ENCODE results near the gene WDR33. TPM values are rescaled to one million over a fixed set of nuclear protein-coding genes. Genes with fewer than 3 reads are reported as not detected.

WDR33 gene
- total RNA-seq, 2 experiments from 2014 or later, result 70.7 to 96.6 TPM

DNA sequence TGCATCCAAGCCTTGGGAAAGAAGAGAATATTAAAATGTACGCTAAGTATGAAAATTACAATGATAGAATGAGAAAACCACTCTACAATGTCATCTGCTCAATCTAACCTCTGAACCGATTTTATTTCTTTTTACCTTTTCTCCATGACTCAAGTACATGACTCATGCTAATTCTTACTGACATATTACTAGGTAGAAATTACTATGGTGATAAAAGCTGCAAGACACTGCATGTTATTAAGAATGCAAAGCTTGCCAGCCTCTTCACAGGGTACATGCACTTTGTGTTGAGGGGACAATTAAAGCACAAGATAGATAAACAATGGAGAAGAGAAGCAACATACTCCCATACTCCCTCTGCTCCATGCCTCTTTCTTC is 89.0 kb downstream of the WDR33 start:
- Histone ChIP-seq H3K79me2 (ENCODE audit: insufficient read depth, low read depth, low read length) (no peaks in the 10 kb centered on the region), H3K36me3 (ENCODE audit: insufficient read depth, low read length) (peaks cover 89% of the 10 kb centered on the region), H3K9me2 (ENCODE audit: insufficient read depth, low read length) (no peaks in the 10 kb centered on the region), H3K9me3 (ENCODE audit: low read length) (no peaks in the 10 kb centered on the region), H2AFZ (ENCODE audit: low read length) (no peak overlapping the region), H3K27ac (ENCODE audit: low read depth, low read length, poor library complexity, severe bottlenecking) (no peak overlapping the region), H3K4me1 (ENCODE audit: insufficient read depth, low read length, poor library complexity, severe bottlenecking) (no peaks in the 10 kb centered on the region), H3K4me3 (ENCODE audit: low read depth, low read length, poor library complexity, severe bottlenecking) (no peak overlapping the region), H4K20me1 (ENCODE audit: insufficient read depth, low read length) (no peaks in the 10 kb centered on the region), H3K4me2 (ENCODE audit: low read length) (no peak overlapping the region)
- no peak for DNase-seq (ENCODE audit: low spot score)
- BruUV-seq (replicated peaks), result no TSS peak
- CTCF ChIA-PET (ENCODE audit: unreplicated experiment), result no interaction called here
- no peak for TF ChIP-seq EZH2phosphoT487 (IDR thresholded peaks at IDR 0.05; ENCODE audit: borderline replicate concordance, low read depth, low read length)
- TF ChIP-seq, protein P1, sequence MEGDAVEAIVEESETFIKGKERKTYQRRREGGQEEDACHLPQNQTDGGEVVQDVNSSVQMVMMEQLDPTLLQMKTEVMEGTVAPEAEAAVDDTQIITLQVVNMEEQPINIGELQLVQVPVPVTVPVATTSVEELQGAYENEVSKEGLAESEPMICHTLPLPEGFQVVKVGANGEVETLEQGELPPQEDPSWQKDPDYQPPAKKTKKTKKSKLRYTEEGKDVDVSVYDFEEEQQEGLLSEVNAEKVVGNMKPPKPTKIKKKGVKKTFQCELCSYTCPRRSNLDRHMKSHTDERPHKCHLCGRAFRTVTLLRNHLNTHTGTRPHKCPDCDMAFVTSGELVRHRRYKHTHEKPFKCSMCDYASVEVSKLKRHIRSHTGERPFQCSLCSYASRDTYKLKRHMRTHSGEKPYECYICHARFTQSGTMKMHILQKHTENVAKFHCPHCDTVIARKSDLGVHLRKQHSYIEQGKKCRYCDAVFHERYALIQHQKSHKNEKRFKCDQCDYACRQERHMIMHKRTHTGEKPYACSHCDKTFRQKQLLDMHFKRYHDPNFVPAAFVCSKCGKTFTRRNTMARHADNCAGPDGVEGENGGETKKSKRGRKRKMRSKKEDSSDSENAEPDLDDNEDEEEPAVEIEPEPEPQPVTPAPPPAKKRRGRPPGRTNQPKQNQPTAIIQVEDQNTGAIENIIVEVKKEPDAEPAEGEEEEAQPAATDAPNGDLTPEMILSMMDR (conservative IDR thresholded peaks at IDR 0.05; ENCODE audit: low read length), result no peak
- intact Hi-C loops (cut with micrococcal nuclease; ENCODE audit: unreplicated experiment), result no loop called here
- POLR2A ChIA-PET, result no interaction called here

DNA sequence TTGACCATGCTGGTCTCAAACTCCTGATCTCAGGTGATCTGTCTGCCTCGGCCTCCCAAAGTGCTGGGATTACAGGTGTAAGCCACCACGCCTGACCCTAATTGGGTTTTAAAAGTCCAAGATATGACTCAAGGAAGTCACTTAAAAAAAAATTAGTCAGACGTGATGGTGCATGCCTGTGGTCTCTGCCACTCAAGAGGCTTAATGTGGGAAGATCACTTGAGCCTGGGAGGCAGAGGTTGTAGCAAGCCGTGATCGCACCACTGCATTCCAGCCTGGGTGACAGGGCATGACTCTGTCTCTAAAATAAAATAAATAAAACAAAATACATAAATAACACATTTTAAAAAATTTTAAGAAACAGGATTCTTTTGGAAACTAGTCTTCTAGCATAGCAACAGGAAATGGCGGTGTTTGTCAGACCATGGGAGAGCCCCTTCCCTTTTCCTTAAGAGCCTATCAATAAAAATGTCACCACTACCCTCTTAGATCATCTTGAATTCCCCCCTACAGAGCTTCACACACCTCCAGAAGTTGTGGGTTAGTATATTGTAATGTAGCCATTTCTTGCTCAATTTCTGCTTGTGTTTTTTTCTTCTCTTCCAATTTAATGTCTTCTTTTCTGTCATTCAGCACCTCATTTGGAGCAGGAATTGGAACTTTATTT is 89.5 kb downstream of the WDR33 start:
- H3K36me3 ChIP-seq (ENCODE audit: insufficient read depth, low read length), result peaks cover 89% of the 10 kb centered on the region
- intact Hi-C loops (cut with micrococcal nuclease; ENCODE audit: unreplicated experiment), result no loop called here
- ChIA-PET CTCF (ENCODE audit: unreplicated experiment) (no interaction called here), POLR2A (no interaction called here)
- H3K9me2 ChIP-seq (ENCODE audit: insufficient read depth, low read length), result no peaks in the 10 kb centered on the region
- H3K27ac ChIP-seq (ENCODE audit: low read depth, low read length, poor library complexity, severe bottlenecking), result no peak overlapping the region
- no peak overlapping the region for H3K4me2 ChIP-seq (ENCODE audit: low read length)
- no peaks in the 10 kb centered on the region for H3K9me3 ChIP-seq (ENCODE audit: low read length)
- no peaks in the 10 kb centered on the region for H3K4me1 ChIP-seq (ENCODE audit: insufficient read depth, low read length, poor library complexity, severe bottlenecking)
- TF ChIP-seq, protein P1 (conservative IDR thresholded peaks at IDR 0.05; ENCODE audit: low read length), result no peak
- TF ChIP-seq EZH2phosphoT487 (IDR thresholded peaks at IDR 0.05; ENCODE audit: borderline replicate concordance, low read depth, low read length), result no peak
- no peak overlapping the region for H2AFZ ChIP-seq (ENCODE audit: low read length)
- BruUV-seq (replicated peaks), result no TSS peak
- H4K20me1 ChIP-seq (ENCODE audit: insufficient read depth, low read length), result no peaks in the 10 kb centered on the region
- H3K4me3 ChIP-seq (ENCODE audit: low read depth, low read length, poor library complexity, severe bottlenecking), result no peak overlapping the region
- DNase-seq (ENCODE audit: low spot score), result no peak
- H3K79me2 ChIP-seq (ENCODE audit: insufficient read depth, low read depth, low read length), result no peaks in the 10 kb centered on the region

DNA sequence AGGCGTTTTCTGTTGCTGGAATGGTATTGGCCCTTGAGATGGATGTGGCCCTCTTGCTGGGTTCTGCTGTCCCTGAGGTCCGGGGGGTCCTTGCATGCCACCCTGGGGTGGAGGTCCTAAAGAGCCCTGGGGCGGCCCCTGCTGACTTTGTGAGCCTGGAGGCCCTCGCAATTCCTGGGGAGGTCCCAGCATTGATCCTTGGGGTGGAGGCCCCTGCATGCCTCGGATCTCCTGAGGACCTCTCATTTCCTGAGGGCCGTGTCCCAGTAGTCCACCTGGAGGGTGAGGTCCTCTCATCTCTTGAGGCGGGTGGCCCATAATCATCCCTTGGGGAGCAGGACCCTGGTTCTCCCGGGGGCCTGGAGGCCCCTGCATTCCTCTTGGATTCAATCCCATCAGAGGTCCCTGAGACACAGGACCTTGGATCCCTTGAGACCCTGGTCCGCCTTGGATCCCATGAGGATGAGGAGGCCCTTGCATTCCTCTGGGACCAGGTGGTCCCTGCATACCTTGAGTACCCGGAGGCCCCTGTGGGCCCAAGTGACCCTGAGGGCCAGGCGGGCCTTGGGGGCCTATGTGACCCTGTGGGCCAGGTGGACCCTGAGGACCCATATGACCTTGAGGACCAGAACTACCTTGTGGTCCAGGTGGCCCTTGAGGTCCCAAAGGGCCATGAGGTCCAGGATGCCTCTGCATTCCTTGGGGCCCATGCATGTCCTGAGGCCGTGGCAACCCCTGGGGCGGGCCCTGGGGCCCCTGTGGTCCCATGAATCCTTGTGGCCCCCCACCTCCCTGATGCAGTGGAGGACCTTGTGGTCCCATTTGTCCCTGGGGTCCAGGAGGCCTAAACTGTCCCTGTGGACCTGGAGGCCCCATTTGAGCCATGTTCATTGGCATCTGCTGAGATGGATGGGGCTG is 91.4 kb downstream of the WDR33 start:
- ChIA-PET POLR2A (no interaction called here), CTCF (ENCODE audit: unreplicated experiment) (no interaction called here)
- Histone ChIP-seq H3K36me3 (ENCODE audit: insufficient read depth, low read length) (peaks cover 93% of the 10 kb centered on the region), H3K4me1 (ENCODE audit: insufficient read depth, low read length, poor library complexity, severe bottlenecking) (no peaks in the 10 kb centered on the region), H2AFZ (ENCODE audit: low read length) (no peak overlapping the region), H3K4me3 (ENCODE audit: low read depth, low read length, poor library complexity, severe bottlenecking) (no peak overlapping the region), H3K27ac (ENCODE audit: low read depth, low read length, poor library complexity, severe bottlenecking) (no peak overlapping the region), H3K9me2 (ENCODE audit: insufficient read depth, low read length) (no peaks in the 10 kb centered on the region), H3K9me3 (ENCODE audit: low read length) (no peaks in the 10 kb centered on the region), H3K79me2 (ENCODE audit: insufficient read depth, low read depth, low read length) (no peaks in the 10 kb centered on the region), H3K4me2 (ENCODE audit: low read length) (no peak overlapping the region), H4K20me1 (ENCODE audit: insufficient read depth, low read length) (no peaks in the 10 kb centered on the region)
- no peak for DNase-seq (ENCODE audit: low spot score)
- TF ChIP-seq, protein P1 (conservative IDR thresholded peaks at IDR 0.05; ENCODE audit: low read length), result no peak
- TF ChIP-seq EZH2phosphoT487 (IDR thresholded peaks at IDR 0.05; ENCODE audit: borderline replicate concordance, low read depth, low read length), result no peak
- intact Hi-C loops (cut with micrococcal nuclease; ENCODE audit: unreplicated experiment), result no loop called here
- BruUV-seq (replicated peaks), result no TSS peak

Data from OCI-LY7 (cell line).